ENCODE measurements around the gene SUMO4. TPM values are rescaled to one million over a fixed set of nuclear protein-coding genes. Genes with fewer than 3 reads are reported as not detected.

SUMO4 gene
- total and polyA plus RNA-seq, 9 of the 15 experiments (the other 6 are each of a cell fraction or from before 2014, with no cell fraction given), result 0.20 to 1.9 (median 0.50) TPM; not detected in 2

DNA sequence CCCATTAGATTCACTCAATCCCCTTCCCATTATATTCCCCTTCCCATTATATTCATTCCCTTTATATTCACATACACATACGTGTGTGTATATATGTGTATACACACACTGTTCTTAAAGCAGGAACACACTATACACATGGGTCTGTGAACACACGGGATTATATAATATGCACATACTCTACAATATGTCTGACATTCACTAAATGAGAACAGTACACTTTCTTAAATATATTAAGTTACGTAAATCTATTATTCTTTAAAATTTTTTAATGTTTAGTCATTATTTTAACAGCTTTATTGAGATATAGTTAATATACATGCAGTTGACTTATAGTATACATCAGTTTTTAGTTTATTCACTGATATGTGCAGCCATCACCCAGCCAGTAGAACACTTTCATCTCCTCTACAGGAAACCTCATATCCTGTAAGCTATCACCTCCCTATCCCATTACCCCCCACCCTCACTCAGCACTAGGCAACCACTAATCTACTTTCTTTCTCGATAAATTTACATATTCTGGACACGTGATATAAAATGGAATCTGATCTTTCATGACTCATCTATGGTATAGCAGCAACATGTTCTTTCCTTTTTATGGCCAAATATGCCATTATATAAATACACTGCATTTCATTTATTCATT lies 13.9 kb upstream of the SUMO4 start (continued):
- TF ChIP-seq ZNF143 (CRISPR knock-in tag; IDR thresholded peaks at IDR 0.05), result no peak
- TF ChIP-seq ZNF778 (CRISPR knock-in tag; IDR thresholded peaks at IDR 0.05), result no peak
- TF ChIP-seq, protein P1, sequence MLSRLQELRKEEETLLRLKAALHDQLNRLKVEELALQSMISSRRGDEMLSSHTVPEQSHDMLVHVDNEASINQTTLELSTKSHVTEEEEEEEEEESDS (CRISPR knock-in tag; IDR thresholded peaks at IDR 0.05), result 0 out of 2 replicates have a peak, but pooled peaks have one; percentile 30
- 0 out of 2 replicates have a peak, but pooled peaks have one; percentile 79 for TF ChIP-seq SLC30A9 (CRISPR knock-in tag; IDR thresholded peaks at IDR 0.05)

DNA sequence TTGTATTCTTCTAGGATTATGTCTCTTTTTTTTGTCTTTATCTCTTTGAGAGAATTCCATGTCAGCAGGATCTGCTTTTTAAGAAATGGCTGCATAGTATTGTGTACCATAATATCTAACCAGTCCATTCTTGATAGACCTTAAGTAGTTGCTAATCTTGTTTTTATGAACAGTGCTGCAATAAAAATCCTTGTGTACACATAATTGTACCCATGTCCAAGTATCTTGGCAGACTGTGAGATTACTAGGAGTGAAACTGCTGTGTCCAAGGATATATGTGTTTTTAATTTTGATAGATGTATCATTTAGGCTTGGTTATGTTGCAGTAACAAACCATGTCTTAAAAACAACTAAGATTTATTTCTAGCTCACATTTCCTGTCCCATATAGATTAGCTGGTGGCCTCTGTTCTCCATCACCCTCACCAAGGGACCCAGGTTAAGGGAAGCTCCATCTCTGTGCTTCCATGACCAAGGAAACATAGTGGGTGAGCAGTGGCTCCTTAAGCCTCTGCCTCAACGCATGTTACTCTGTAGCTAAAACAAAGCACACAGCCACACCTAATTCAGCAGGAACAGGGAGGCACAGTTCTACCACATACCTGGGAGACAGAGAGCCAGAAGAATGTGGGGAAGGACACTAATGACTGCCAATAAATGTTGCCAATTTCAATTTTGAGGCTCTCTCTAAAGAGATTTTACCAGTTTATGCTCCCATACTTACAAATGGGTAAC lies 12.1 kb upstream of the SUMO4 start:
- no peak overlapping the region for H3K9ac ChIP-seq (ENCODE audit: insufficient read depth in 1 of 2, low read depth in 2 of 2, low read length in 2 of 2)
- intact Hi-C loops (cut with micrococcal nuclease) (no loop called here), in situ Hi-C loops (cut with MboI) (no loop called here)
- no peaks in the 10 kb centered on the region for H4K20me1 ChIP-seq (replicated peaks; ENCODE audit: control insufficient read depth, insufficient read depth, low read length)
- WGBS (ENCODE audit: insufficient coverage, low coverage, missing lambda C conversion rate), result 76% methylated on average over 1 of the region's 1 CpG
- H2AFZ ChIP-seq (ENCODE audit: low read depth, low read length), result no peak overlapping the region
- CTCF ChIA-PET (ENCODE audit: low intra/inter-chr PET ratio), result no interaction called here
- H3K79me2 ChIP-seq (ENCODE audit: control insufficient read depth, insufficient read depth, low read length), result 0 out of 3 replicates have a peak, but pooled peaks cover 2% of the 10 kb centered on the region
- no peak overlapping the region for H3K4me2 ChIP-seq (ENCODE audit: insufficient read depth, low read length)
- FAIRE-seq, result no peak
- 0 out of 3 replicates have a peak, but pooled peaks cover 5% of the 10 kb centered on the region for H3K36me3 ChIP-seq (ENCODE audit: control insufficient read depth, insufficient read depth, low read length)
- no peak overlapping the region for H3K27ac ChIP-seq (ENCODE audit: extremely low read depth, low read depth, low read length)
- H3K27me3 ChIP-seq (ENCODE audit: control insufficient read depth in 2 of 2, insufficient read depth in 2 of 2, low read length in 2 of 2), result no peaks in the 10 kb centered on the region
- DNase-seq (ENCODE audit: extremely low read depth in 1 of 4, low spot score in 3 of 4), result no peak
- H3K4me1 ChIP-seq (replicated peaks in 1 of 2; ENCODE audit: control insufficient read depth in 2 of 2, insufficient read depth in 2 of 2, low read length in 2 of 2), result no peaks in the 10 kb centered on the region
- H3K9me1 ChIP-seq (ENCODE audit: control insufficient read depth, insufficient read depth, low read length), result no peaks in the 10 kb centered on the region
- BruUV-seq (replicated peaks), result no TSS peak
- TF ChIP-seq SIN3B (IDR thresholded peaks at IDR 0.05; ENCODE audit: low read depth) (no peak), JUND (IDR thresholded peaks at IDR 0.05; ENCODE audit: borderline replicate concordance, low read depth, low read length) (no peak), JUND (tag; IDR thresholded peaks at IDR 0.05; ENCODE audit: borderline replicate concordance, low read depth, low read length) (no peak), ZC3H8 (IDR thresholded peaks at IDR 0.05) (no peak), ERF (CRISPR knock-in tag; IDR thresholded peaks at IDR 0.05) (no peak), MAFG (tag; conservative IDR thresholded peaks at IDR 0.05) (no peak), NCOA6 (IDR thresholded peaks at IDR 0.05) (no peak)
- TF ChIP-seq, protein P2, sequence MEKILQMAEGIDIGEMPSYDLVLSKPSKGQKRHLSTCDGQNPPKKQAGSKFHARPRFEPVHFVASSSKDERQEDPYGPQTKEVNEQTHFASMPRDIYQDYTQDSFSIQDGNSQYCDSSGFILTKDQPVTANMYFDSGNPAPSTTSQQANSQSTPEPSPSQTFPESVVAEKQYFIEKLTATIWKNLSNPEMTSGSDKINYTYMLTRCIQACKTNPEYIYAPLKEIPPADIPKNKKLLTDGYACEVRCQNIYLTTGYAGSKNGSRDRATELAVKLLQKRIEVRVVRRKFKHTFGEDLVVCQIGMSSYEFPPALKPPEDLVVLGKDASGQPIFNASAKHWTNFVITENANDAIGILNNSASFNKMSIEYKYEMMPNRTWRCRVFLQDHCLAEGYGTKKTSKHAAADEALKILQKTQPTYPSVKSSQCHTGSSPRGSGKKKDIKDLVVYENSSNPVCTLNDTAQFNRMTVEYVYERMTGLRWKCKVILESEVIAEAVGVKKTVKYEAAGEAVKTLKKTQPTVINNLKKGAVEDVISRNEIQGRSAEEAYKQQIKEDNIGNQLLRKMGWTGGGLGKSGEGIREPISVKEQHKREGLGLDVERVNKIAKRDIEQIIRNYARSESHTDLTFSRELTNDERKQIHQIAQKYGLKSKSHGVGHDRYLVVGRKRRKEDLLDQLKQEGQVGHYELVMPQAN (IDR thresholded peaks at IDR 0.05; ENCODE audit: borderline replicate concordance), result no peak
- no peak overlapping the region for H3K4me3 ChIP-seq
- no peak for ATAC-seq
- POLR2A ChIA-PET, result no interaction called here
- no peaks in the 10 kb centered on the region for H3K9me3 ChIP-seq (replicated peaks; ENCODE audit: control insufficient read depth, insufficient read depth, low read depth, low read length)

All from K562 (cell line).